Neural cell (in vitro differentiated cells): Measurements from ENCODE around the gene AATK. TPM values are rescaled to one million over a fixed set of nuclear protein-coding genes. Genes with fewer than 3 reads are reported as not detected.

Experiments used
- H2AFZ ChIP-seq: fragments of 200-600, 300-800 bp; sonication (generic), shearing (Covaris generic); 2 replicates; pipeline ENCODE4 v1.6.0; 2014; ENCODE audit warnings: low read depth, mild to moderate bottlenecking, antibody characterized with exemption, low read length, moderate library complexity
- H3F3A ChIP-seq: fragments of 200-600 bp; shearing (Covaris generic); 2 replicates; pipeline ENCODE4 v1.6.1; 2016; ENCODE audit warnings: mild to moderate bottlenecking, moderate library complexity, mixed read lengths, antibody characterized with exemption, low read length; ENCODE audit not compliant: insufficient read depth, poor library complexity, severe bottlenecking
- H3K27ac ChIP-seq: fragments of 200-600, 300-800 bp; sonication (generic), shearing (Covaris generic); 2 replicates; pipeline ENCODE4 v1.5.1; 2014; ENCODE audit warnings: mild to moderate bottlenecking, low read length, moderate library complexity
- H3K27me3 ChIP-seq: fragments of 300-800, 200-600 bp; sonication (generic), shearing (Covaris generic); 2 replicates; pipeline ENCODE4 v1.6.0; 2014; ENCODE audit warnings: mild to moderate bottlenecking, low read depth, low read length, moderate library complexity; ENCODE audit not compliant: insufficient read depth
- H3K36me3 ChIP-seq: fragments of 300-800, 200-600 bp; sonication (generic), shearing (Covaris generic); 2 replicates; pipeline ENCODE4 v1.5.1; 2014; ENCODE audit warnings: mild to moderate bottlenecking, antibody characterized with exemption, low read length, moderate library complexity; ENCODE audit not compliant: insufficient read depth
- H3K4me2 ChIP-seq: fragments of 300-800, 200-600 bp; sonication (generic), shearing (Covaris generic); 2 replicates; pipeline ENCODE4 v1.6.0; 2014; ENCODE audit warnings: mild to moderate bottlenecking, low read length
- H3K4me3 ChIP-seq: fragments of 300-800, 200-600 bp; sonication (generic), shearing (Covaris generic); 2 replicates; pipeline ENCODE4 v1.5.1; 2014; ENCODE audit warnings: mild to moderate bottlenecking, low read length, moderate library complexity
- H3K79me2 ChIP-seq: fragments of 200-600 bp; shearing (Covaris generic); replicated peaks from 2 replicates; pipeline ENCODE4 v1.6.0; 2014; ENCODE audit warnings: mild to moderate bottlenecking, low read length, moderate library complexity; ENCODE audit not compliant: insufficient read depth
- H3K9ac ChIP-seq: fragments of 300-800, 200-600 bp; sonication (generic), shearing (Covaris generic); 2 replicates; pipeline ENCODE4 v1.6.1; 2016; ENCODE audit warnings: mild to moderate bottlenecking, low read length, mixed read lengths
- H3K9me2 ChIP-seq: fragments of 200-600 bp; shearing (Covaris generic); 2 replicates; pipeline ENCODE4 v1.6.1; 2016; ENCODE audit warnings: mild to moderate bottlenecking, low read length, mixed read lengths; ENCODE audit not compliant: insufficient read depth
- H3K9me3 ChIP-seq: fragments of 200-600, 300-800 bp; sonication (generic), shearing (Covaris generic); 2 replicates; pipeline ENCODE4 v1.6.1; 2016; ENCODE audit warnings: mild to moderate bottlenecking, mixed run types, low read length, moderate library complexity, mixed read lengths
- H4K20me1 ChIP-seq: fragments of 200-600 bp; shearing (Covaris generic); 2 replicates; pipeline ENCODE4 v1.6.1; 2016; ENCODE audit warnings: mild to moderate bottlenecking, mixed run types; ENCODE audit not compliant: insufficient read depth
- CTCF ChIP-seq: fragments of 450-650 bp; IDR thresholded peaks from 2 replicates; pipeline ENCODE4 v1.5.1; 2014; ENCODE audit warnings: antibody characterized with exemption, mild to moderate bottlenecking, moderate library complexity; ENCODE audit not compliant: poor library complexity, severe bottlenecking
- EP300 ChIP-seq: fragments of 450-650 bp; conservative IDR thresholded peaks from 2 replicates; pipeline ENCODE4 v1.6.1; 2014; ENCODE audit warnings: antibody characterized with exemption, mild to moderate bottlenecking, moderate library complexity; ENCODE audit not compliant: poor library complexity, severe bottlenecking
- EZH2 ChIP-seq: fragments of 200-600, 300-800 bp; shearing (Covaris generic), sonication (generic); IDR thresholded peaks from 2 replicates; pipeline ENCODE4 v1.6.1; 2014; ENCODE audit warnings: antibody characterized with exemption, low read length, borderline replicate concordance, mild to moderate bottlenecking; ENCODE audit not compliant: insufficient read depth, poor library complexity, severe bottlenecking
- MXI1 ChIP-seq: fragments of 450-650 bp; conservative IDR thresholded peaks from 2 replicates; pipeline ENCODE4 v1.6.1; 2014; ENCODE audit warnings: antibody characterized with exemption, mild to moderate bottlenecking; ENCODE audit not compliant: poor library complexity, severe bottlenecking
- POLR2AphosphoS5 ChIP-seq: IDR thresholded peaks from 2 replicates; pipeline ENCODE4 v1.6.1; 2012
- RAD21 ChIP-seq: fragments of 450-650 bp; conservative IDR thresholded peaks from 2 replicates; pipeline ENCODE4 v1.6.1; 2014; ENCODE audit warnings: antibody characterized with exemption, mild to moderate bottlenecking, moderate library complexity
- REST ChIP-seq: IDR thresholded peaks from 2 replicates; pipeline ENCODE4 v1.6.1; 2012; ENCODE audit warnings: borderline replicate concordance
- SMC3 ChIP-seq: fragments of 450-650 bp; conservative IDR thresholded peaks from 2 replicates; pipeline ENCODE4 v1.6.1; 2014; ENCODE audit warnings: antibody characterized with exemption, mild to moderate bottlenecking, moderate library complexity; ENCODE audit not compliant: poor library complexity
- TAF1 ChIP-seq: IDR thresholded peaks from 2 replicates; pipeline ENCODE4 v1.6.1; 2012; ENCODE audit warnings: low read depth
- polyA plus RNA-seq: library from polyadenylated mRNA; depleted of rRNA; stranded (reverse); fragments of >200 nt; gene quantifications from 2 replicates; pipeline ENCODE4 v1.2.3, GENCODE V29; 2014

Gene AATK
- polyA plus RNA-seq, 1 donor from 2014 or later: 11.1 TPM

GRCh38 chr17:81160306-81160705 lies 5.7 kb downstream of the AATK start:
- Histone ChIP-seq H3K27ac (no peak overlapping the region), H3K4me2 (no peak overlapping the region), H3K9ac (no peak overlapping the region), H3K4me3 (no peak overlapping the region), H3K9me3 (no peaks in the 10 kb centered on the region), H3K36me3 (no peaks in the 10 kb centered on the region), H2AFZ (no peak overlapping the region), H3K9me2 (no peaks in the 10 kb centered on the region), H3F3A (no peaks in the 10 kb centered on the region), H3K79me2 (no peaks in the 10 kb centered on the region), H4K20me1 (no peaks in the 10 kb centered on the region), H3K27me3 (no peaks in the 10 kb centered on the region)
- TF ChIP-seq EZH2 (no peak), REST (no peak), EP300 (no peak), SMC3 (no peak), MXI1 (no peak)

- Histone ChIP-seq H3K4me2 (no peak overlapping the region), H3K9me2 (no peaks in the 10 kb centered on the region), H3K79me2 (no peaks in the 10 kb centered on the region), H4K20me1 (no peaks in the 10 kb centered on the region), H3K27ac (no peak overlapping the region), H3K9ac (no peak overlapping the region), H3K27me3 (no peaks in the 10 kb centered on the region), H3F3A (no peaks in the 10 kb centered on the region), H2AFZ (no peak overlapping the region), H3K9me3 (no peaks in the 10 kb centered on the region), H3K4me3 (no peak overlapping the region), H3K36me3 (no peaks in the 10 kb centered on the region)
- TF ChIP-seq TAF1 (no peak), POLR2AphosphoS5 (no peak), REST (no peak), RAD21 (no peak), SMC3 (no peak), MXI1 (no peak), EZH2 (no peak), EP300 (no peak), CTCF (no peak)
Observed at GRCh38 chr17:81159611-81160265, 6.3 kb downstream of the AATK start.
